G401.6 (cell line): ENCODE data around the gene GRAP2.
"Not testable (repeated sequence)": the region's sequence is repeated elsewhere in the genome, so short reads cannot be mapped to it uniquely, and the experiment has no call there.

ENCODE experiments used
- FAIRE-seq: peaks from 2 replicates; lab custom pipeline; 2012; peaks lifted over from hg19 to GRCh38; lab: Jason Lieb, UNC

The GRAP2 gene

DNA sequence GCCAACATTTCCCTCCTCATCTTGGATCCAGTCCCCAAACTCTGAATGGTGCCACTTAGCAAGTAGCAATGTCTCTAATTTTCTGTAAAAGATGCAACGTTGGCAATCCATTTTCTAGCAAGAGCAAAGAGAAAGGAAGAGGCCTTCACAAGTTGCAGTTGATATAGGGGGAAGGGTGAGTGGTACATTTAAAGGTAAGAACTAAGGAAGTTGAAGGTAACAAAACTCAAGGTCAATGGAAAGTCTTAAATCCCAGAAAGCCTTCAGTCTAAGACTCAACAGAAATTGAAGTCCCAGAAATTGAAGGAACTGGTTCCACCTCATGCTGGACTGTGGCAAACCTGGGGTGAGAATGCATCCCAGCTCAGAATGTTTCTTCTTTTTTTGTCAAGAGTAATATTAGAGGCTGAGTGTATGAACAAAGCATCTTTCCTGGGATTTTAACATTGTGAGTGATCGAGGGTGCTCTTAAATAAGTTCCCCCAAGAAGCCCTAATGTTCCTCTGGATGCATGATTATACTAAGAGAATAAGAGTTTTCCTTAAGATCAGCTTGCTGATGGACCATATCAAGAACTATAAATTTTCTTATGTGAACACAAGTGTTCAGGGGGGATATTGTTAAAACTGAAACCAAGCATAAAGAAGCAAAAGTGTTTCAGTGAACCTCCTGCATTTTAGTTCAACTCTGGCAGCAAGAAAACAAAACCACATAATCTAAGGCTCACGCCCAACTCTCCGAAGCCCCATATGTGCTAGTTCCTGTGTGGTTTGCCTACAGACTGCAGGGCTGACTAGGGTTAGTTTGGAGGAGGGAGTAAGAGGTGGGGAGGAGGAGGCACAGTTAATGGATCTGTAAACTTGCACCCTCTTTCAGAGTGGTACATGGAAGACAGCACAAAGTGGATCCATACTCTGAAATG is at the start of gene GRAP2:
Gene GRAP2, plus strand, starts transcription at position 779 of the 922 bp plus-strand sequence. CDS start 46,023 bp downstream, outside the sequence.
- FAIRE-seq, result no peak

DNA sequence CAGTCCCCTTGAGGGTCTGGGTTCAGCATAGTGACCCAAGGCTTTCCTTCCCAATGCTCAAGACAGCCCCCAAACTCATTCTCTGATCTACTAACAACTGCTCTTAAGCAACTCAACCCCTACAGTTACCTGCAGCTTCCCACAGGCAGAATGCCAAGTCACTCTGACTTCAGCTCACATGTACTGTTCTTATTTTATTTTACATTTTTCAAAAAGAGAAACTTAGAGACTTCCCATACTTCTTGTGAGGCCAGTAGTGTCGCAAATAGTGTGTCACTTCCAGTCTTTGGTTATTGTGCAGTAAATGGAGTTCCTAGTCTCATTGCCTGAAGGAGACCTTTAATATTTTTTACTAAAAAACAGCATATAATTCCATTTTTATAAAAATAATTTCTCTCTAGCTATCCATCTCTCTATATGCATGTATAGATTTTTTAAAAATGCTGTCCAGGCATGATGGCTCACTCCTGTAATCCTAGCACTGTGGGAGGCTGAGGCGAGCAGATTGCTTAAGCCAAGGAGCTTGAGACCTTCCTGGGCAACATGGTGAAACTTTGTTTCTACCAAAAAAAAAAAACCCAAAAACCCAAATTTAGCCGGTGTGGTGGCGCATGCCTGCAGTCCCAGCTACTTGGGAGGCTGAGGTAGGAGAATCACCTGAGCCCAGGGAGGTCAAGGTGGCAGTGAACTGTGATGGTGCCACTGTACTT is 49.1 kb upstream of the GRAP2 start:
- FAIRE-seq, result no peak

DNA sequence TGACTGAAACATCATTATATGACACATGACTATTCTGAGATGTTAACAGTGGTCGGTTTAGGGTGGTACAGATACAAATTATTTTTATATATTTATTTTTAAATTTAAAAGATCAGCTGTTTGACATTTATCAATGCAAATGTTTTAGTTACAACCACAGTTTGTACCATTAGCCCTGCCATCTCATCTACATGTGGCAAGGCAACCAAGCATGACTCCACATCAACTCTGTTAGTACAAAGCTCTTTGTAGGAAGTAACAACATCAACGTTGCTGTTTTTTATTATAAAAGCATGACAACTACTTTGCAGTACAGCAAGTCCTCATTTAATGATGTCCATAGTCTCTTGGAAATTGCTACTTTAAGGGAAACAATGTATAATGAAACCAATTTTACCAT is 48.1 kb upstream of the GRAP2 start:
- no peak for FAIRE-seq

DNA sequence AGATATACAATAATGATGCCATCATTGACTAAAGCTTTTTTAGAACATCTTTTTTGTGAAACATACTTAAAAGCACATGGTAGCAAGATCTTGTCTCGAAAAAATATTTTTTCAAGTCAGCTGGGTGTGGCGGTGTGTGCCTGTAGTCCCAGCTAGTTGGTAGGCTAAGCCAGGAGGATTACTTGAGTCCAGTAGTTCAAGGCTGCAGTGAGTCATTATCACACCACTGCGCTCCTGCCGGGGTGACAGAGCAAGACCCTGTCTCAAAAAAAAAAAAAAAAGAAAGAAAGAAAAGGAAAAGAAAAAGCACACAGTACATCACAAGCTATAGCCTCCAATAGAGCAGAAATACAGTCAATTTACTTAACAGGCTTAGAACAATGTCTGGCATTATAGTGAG is 44.3 kb upstream of the GRAP2 start:
- no peak for FAIRE-seq

DNA sequence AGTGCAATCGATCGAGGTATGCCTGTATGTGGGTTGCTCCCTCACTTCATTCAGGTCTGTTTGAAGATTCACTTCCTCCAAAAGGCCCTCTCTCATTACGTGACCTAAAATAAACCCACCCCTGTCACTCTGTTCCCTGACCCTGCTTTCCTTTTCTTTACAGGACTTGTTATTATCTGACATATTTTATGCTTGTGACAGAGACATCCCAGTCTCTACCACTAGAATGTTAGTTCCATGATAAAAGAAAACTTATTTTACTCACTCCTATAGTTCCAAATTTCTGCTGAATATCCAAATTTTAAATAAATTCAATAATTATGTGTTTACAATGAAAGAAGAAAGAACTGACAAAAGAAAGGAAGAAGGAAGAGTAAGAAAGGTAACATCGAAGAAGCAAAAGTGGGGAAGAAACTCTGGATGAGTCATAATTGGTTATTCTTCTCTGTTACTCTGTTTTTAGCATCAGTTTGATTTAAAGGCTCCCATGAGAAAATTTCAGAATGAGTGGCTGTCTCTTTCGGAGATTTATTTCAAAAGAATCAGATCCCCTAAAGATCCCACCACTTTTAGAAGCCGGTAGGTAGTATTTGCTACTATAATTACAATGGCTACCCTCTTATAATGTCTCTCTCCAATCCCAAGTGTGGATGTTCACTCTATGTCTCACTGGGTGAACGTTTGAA is 40.8 kb upstream of the GRAP2 start:
- FAIRE-seq, result no peak

DNA sequence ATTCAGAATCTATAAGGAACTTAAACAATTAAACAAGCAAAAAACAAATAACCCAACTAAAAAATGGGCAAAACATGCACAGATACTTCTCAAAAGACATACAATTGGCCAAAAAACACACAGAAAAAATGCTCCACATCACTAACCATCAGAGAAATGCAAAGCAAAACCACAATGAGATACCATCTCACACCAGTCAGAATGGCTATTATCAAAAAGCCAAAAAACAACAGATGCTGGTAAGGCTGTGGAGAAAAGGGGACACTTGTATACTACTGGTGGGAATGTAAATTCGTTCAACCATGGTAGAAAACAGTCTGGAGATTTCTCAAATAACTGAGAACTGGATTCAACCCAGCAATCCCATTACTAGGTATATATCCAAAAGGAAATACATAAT is 32.1 kb upstream of the GRAP2 start:
- no peak for FAIRE-seq

DNA sequence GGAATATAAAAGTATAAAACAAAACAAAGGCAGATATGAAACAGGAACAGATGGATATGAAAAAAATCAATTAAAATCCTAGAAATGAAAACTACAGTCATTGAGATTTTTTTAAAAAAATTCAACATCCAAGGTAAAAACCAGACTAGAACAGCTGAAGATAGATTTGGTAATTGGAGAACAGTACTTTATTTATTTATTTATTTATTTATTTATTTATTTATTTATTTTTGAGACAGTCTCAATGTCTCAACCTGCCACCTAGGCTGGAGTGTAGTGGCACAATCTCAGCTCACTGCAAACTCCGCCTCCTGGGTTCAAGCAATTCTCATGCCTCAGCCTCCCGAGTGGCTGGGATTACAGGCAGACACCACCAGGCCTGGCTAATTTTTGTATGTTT is 31.1 kb upstream of the GRAP2 start:
- FAIRE-seq, result peak; percentile 49

DNA sequence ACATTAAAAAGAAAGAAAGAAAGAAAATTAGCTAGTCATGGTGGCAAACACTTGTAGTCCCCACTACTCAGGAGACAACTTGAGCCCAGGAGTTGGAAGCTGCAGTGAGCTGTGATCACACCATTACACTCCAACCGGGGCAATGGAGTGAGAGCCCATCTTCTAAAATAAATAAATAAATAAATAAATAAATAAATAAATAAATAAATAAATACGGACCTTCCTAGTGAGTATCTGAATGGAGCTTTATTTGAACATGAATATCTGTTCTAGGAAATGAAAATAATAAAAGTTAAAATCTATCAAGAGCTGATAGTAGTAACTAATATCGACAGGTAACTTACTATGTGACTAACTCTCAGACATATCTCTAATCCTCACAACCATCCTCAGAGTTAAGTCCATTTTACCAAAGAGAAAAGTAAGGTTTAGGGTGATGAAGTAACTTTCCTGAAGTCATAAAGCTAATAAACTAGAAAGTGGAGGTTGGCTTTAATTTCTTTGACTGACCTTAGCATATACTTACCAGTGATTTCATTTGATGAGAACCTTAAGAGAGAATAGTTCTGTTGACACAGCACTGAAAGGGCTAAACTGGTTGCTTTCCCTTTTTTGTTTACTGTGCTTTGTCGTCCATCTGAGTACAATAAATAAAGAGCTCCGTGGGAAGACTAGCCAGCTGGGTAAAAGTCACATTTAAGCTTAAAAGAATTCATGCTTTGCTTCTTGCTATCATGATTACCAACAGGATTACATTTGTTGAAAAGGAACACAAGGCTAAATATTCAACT is 29.7 kb upstream of the GRAP2 start:
- no peak for FAIRE-seq

DNA sequence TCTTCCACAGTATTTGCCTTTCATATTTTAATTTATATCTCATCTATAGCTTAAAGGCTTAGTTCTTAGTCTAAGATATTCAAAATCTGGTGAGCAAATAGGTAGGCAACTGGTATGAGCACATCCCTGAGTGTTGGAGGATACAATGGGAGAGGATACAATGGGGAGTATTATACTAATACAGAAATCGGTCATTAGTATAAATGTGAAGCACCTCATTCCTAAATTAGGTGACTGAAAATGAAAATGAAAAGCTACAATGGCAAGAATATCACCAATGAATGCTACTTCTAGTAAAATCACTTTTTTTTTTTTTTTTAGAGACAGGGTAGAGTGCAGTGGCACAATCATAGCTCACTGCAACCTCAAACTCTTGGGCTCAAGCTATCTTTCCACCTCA is 28.3 kb upstream of the GRAP2 start:
- FAIRE-seq, result no peak

DNA sequence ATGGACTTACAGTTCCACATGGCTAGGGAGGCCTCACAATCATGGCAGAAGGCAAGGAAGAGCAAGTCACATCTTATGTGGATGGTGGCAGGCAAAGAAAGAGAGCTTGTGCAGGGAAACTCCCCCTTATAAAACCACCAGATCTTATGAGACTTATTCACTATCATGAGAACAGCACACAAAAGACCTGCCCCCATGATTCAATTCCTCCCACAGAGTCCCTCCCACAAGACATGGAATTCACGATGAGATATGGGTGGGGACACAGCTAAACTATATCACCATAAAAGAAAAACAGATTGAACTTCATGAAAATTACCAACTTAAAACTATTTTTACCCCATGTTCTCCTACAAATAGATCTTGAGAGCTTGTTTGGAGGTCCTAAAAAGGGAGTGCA is 26.9 kb upstream of the GRAP2 start:
- FAIRE-seq, result no peak

DNA sequence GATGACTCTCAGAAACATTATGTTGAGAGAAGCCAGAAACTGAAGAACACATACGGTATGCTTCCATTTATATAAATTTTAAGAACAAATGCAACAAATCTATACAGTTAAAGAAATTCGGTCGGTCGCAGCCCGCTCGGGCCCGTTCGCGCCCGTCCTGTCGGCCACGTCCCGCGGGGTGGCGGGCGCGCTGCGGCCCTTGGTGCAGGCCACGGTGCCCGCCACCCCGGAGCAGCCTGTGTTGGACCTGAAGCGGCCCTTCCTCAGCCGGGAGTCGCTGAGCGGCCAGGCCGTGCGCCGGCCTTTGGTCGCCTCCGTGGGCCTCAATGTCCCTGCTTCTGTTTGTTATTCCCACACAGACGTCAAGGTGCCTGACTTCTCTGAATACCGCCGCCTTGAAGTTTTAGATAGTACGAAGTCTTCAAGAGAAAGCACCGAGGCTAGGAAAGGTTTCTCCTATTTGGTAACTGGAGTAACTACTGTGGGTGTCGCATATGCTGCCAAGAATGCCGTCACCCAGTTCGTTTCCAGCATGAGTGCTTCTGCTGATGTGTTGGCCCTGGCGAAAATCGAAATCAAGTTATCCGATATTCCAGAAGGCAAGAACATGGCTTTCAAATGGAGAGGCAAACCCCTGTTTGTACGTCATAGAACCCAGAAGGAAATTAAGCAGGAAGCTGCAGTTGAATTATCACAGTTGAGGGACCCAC is 25.6 kb upstream of the GRAP2 start:
- FAIRE-seq, result not testable (repeated sequence)

DNA sequence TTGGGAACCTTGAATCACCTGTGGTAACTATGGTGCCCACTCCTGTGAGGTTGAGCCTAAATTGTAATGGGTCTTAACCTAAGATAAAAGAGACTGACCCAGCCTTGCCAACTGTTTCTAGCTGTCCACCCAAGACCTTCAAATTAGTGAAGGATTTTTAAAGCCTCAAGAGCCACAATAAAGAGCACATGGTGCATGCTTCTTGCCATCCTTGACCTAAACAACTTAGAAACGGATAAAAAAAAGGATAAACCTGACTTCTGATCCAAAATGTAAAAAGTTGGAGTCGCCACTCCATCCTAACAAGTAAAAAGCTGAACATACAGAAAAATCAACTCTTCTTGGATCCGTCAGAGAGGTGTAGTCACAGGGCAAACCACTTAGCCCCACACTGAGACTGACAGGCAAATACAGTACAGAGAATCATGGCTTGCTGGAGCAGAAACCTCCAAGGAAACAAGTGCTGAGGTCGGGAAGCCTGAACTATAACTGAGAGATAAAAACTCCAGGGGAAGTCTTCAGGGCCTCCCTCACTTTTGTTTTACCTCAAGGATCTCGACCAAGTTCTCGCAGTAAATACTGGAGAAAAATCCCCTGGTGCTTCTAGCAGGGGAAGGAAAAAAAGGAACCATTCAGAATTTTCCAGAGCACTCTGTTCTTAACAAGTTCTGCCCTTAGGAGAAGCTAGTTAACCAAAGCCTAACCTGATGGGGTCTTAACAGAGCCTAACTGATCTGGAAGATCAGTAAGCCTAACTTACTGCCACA is 23.6 kb upstream of the GRAP2 start:
- FAIRE-seq, result no peak

DNA sequence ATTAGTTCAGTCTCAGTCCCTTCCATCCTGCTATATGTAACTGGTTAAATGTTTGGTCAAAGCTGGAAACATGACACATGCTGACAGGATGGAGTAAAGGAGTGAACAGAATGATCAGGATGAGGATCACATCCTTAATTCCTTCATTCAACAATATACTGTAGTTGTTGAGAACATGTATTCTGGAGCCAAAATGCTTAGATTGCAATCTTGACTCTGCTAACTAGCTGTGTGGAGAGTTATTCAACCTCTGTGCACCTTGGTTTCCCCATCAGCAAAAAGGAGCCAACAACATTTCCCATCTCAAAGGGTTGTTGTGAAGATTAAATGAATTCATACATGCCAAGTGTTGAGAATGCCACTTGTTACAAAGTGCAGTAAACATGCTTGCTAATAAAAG is 20.2 kb upstream of the GRAP2 start:
- no peak for FAIRE-seq

DNA sequence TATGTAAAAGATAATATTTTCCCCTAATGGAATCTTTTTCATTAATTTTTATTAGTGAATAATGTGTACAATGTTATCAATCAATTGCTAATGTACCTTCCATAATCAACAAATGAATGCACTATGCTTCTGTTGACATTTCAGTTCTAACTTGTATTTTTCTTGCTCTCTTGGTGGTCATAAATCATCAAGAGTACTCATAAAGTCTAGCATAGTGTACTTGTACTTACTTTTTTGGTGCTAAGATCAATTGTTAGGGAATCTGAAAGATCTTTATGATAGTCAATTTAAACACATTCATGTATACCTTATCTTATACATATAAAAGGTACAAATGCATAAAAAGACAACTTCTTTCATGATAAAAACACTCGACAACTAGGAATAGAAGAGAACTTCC is 17.8 kb upstream of the GRAP2 start:
- FAIRE-seq, result no peak

DNA sequence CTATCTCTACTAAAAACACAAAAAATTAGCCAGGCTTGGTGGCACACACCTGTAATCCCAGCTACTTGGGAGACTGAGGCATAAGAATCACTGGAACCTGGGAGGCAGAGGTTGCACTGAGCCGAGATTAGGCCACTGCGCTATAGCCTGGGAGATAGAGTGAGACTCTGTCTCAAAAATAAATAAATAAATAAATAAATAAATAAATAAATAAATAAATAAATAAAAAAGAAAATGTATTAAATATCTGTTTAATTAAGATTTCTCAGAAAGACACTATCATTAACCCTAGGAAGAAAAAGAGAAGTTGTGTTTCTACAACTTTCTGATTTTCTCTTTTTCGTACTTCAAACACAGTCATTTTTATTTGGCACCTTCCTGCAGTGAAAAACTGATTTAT is 11.0 kb upstream of the GRAP2 start:
- not testable (repeated sequence) for FAIRE-seq

DNA sequence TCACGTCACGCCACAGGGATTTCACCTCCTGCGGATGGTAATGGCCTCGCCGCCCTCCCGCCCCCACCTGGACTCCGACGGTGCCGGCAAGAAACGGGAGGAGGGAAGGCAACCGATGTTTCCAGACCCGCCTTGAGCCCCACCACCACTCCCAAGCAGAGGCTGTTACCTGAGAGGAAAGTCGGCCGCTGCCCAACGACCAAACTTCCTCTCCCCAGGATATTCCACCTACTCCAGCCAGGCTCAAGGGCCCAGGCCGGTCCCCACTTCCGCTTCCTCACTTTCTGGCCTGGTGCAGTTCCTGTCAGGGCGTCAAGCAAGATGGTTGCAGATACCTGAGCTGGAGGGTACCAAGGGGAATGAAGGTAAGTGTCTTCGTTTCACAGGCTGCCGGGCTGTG is 7.4 kb upstream of the GRAP2 start, which contains the start of gene ENTHD1:
Gene ENTHD1, minus strand, starts transcription at position 235 of the 400 bp plus-strand sequence. CDS start 6,012 bp downstream, outside the sequence.
- no peak for FAIRE-seq

DNA sequence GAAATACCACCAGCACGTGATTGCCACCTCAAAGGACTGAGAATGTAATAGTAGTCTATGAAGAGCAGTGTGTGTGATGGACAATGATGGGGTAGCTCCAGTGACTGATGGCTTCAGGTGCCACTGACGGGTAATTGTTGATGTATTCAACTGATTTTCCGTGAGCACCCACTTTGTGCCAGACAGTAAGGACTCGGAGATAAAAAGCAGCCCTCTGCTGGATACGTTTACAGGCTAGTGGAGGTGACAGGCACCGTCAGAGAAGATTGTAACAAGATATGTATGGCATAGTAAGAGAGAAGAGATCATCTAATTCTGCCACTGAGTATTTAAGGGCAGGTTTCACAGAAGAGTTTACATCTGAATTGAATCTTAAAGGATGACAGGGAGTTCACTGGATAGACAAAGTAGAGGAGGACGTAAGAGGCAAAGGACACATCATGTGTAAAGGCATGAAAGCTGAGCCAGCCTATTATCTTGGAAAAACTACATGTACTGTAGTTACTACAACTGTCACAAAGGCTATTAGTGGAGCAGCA is 6.3 kb upstream of the GRAP2 start:
- no peak for FAIRE-seq

DNA sequence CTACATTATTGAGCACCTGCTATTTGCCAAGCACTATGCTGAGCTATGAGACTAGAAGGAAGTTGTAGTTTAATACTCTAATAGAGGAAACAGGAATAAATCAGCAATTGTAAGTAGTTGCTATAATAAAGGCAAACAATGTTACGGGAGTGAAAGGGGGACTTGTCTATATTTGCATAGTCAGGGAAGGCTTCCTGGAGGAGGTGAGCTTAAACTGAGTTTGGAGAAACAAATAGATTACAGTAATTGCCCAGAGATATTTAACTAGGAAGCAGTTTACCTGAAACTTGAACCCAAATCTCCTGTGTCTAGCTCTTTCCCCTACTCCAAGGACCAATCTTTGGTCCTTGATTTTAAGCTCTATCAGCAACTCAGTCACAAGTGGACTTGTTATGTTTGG is 5.2 kb upstream of the GRAP2 start:
- no peak for FAIRE-seq

DNA sequence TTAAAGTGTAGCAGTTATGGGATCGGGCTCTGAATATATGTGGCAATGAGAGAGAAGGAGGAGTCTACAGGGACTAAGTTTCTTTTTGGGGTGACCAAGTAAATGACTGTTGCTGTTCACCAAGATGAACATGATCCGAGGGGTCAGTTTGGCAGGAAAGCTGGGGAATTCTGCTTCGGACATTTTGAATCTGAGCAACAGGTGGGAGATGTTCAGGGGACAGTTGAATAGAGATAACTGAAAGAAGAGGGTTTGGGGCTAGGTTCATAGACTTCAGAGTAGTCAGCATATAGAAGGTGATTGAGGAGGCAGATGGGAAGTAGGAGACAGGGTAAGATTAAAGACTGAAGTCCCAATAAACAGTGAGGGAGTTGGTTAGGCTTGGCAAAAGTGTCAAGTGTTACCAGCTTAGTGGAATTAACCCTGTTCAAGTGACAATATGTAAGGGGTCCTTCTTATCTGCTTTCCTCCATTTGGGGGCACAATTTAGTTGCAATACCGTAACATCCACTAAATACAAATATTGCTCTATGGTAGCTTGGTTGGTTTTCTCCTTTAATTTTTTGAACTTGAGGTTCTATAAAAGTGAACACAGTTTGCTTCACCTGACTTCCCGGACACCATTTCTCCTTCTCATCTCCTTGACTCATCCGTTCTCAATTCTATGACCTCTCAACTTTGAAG is 4.4 kb upstream of the GRAP2 start:
- FAIRE-seq, result no peak

DNA sequence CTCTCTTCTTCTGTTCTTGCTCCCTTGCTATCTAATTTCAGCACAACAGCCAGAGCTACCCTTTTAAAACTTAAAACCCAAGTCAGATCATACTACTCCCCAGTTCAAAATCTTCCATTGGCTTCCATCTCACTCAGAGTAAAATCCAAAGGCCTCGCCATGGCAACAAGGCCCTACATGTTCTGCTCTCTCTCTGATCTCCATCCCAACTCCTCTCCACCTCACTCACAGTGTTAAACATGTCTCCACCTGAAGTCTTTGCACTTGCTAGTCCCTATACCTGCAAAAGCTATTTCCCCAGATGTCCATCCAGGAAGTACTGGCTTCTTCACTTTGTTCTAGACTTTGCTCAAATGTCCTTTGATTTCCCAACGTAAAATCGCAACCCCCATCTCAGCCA is 3.0 kb upstream of the GRAP2 start:
- FAIRE-seq, result no peak
